Limb (tissue), 2 donors: ENCODE measurements around the gene TXNDC11.

Experiments used
- DNase-seq, 2 donors: peaks; one replicate each; pipeline ENCODE4 v3.0.0-alpha.2; 2016; ENCODE audit errors: extremely low spot score in 2 of 2

Gene TXNDC11

GRCh38 chr16:11630768-11631056 lies 111.9 kb downstream of the TXNDC11 start:
- DNase-seq = no peak

- no peak for DNase-seq
Measured at GRCh38 chr16:11630046-11630767, 112.5 kb downstream of the TXNDC11 start.
